Measurements from ENCODE around the gene C15orf61.
A peak's percentile ranks its signal among the peaks of the same experiment; 100 is the strongest.

The C15orf61 gene

DNA sequence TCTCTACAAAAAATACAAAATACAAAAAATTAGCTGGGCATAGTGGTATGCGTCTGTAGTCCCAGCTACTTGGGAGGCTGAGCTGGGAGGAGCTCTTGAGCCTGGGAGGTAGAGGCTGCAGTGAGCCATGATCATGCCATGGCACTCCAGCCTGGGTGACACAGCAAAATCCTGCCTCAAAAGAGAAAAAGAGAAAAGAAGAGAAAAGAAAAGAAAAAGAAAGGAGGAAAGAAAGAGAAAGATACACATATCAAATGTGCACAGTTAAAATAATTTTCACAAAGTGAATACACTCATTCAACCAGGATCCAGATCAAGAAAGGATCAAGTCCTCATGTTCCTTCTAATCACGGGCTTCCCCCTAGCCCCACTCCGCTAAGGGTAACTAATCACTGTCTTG is 5.8 kb upstream of the C15orf61 start:
- no peak for DNase-seq

DNA sequence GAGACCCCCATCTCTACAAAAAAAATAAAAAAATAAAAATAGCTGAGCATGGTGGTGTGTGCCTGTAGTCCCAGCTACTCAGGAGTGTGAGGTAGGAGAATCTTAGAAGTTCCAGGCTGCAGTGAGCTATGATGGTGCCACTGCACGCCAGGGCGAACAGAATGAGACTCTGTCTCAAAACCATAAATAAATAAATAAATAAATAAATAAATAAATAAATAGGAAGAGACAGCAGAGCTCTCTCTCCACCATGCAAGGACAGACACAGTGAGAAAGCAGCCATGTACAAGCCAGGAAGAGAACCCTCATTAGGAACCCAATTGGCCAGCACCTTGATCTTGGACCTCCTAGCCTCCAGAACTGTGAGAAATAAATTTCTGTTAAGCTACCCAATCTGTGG is 5.4 kb upstream of the C15orf61 start:
- no peak for DNase-seq

DNA sequence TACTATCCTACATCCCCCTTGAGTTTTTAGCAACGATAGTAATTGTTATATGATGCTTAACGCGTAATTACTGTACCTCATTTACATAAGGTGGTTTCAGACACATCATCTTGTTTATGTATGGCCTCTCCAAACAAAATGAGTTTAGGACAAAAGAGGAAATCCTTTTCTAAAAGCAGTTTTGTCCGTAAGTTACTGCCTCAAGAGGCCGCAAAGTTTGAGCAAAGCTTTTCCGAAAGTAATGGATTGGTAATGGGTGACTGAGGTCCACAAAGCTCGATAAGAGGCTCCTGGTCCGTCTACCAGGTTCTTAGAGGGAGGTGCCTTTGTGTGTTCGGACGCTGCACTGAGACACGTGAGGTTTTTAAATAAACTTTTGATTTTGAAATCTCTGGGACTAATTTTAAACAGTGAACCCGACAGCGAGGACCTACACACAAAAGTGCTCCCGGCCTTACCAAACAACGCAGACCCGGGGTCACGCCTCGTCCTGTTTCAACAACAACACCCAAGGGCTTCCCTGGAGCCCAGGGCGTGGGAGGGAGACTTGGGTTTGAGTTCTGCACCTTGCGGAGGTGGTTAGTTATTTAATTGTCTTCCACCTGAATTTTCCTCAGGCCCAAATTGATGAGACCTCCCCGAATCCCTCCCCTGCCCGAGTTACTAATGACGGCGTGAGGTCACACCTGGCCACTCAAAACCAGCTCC is 456 bp upstream of the C15orf61 start:
- DNase-seq = no peak

DNA sequence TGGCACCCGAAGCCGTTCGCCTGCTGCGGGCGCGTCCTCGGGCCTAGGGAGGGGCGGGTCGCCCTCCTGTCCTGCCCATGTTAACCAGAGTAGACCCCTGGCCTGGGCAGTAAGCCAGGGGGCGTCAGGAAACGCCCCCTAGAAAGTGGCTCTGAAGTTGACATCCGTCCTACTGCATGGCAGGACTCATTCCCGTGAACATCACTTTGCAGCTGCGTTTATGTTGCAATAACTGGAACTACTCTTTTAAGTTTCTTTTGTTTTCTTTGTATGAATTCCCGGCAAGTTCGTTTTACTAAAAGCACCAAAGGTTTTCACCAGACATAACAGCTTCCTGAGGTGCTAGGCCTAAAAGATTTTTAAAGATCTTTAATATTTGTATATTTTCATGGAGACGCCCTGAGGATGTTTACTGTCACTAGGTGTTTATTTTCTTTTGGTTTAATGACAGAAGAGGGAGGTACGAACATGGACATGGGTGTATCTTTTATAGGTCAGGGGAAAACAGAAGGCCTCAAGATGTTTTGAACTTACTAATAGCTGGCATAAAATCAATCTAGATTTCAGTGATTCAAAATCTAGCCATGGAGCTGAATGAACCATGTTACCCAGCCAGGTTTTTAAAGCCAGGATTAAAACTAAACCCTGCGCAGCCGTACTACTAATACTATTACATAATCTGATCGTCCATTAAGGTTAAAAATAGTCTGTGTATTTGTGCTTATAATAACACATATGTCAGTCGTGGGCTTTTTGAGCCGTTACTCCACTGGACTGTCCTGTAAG is 1.0 kb downstream of the C15orf61 start:
- DNase-seq = no peak

DNA sequence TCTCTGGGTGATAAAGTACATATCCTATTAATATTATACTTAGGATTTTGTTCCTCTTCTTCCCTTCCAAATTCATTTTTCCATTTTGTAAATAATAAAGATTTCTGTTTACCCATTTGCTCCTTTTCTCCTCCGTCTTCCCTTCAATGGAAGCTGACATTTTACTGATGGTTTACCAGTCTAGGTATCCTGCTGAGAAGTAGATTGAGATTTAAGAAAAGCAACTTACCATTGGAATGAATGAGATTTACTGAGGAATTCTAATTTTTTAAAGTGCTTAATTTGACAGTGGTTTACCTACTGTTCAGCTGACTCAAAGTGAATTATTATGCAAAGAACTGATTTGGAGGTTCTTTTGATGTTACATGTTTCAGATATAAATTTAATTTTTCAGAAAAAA is 2.4 kb downstream of the C15orf61 start:
- DNase-seq = no peak

DNA sequence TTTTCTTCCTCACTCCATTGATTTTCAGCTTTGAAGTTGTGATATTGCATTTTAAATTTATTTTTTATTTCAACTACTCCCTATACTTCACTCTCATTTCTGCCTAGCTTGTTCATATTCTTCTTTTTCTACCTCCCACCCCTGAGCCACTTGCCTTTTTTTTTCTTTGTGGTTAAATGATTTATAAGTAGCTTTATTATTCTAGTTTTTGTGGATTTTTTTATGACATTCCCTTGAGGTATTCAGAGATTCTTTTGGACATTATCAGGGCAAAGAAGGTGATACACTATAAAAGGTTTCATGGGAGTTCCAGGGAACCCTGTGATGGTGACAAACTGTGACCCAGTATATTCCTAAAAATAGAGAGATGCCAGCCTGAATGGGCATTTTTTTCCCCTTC is 3.3 kb downstream of the C15orf61 start:
- DNase-seq = no peak

DNA sequence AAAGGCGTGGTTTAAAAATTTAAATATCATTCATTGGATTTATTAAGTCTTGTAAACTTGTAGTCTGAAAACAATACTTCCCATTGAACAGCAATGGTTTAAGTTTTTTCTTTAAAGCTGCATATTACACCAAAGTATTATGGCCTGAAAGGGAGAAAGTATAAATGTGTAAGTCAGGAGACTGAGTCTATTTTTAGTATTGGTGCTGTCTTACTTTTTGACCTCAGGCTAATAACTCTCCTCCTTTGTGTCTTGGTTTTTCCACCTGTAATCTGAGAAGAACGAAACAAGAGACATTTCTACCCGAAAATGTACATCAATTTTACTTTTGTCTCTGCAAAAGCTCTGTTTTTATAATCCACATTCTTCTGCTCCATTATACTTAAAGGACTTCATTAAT is 7.6 kb downstream of the C15orf61 start:
- DNase-seq = no peak

DNA sequence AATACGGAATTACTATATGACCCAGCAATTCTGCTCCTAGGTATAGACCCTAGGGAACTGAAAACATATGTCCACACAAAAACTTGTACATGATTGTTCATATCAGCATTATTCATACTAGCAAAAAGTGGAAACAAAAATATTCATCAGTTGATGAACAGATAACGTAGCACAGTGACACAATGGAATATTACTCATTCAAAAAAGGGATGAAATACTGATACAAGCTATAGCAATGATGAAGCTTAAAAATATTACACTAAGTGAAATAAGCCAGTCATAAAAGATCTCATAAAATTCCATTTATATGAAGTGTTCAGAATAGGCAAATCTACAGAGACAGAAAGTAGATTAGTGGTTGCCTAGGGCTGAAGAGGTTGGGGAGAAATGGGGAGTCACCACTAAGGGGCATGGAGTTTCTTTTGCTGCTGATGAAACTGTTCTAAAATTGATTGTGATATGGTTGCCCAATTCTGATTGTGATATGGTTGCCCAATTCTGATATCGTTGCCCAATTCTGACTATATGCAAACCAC is 10.5 kb downstream of the C15orf61 start:
- no peak for DNase-seq

DNA sequence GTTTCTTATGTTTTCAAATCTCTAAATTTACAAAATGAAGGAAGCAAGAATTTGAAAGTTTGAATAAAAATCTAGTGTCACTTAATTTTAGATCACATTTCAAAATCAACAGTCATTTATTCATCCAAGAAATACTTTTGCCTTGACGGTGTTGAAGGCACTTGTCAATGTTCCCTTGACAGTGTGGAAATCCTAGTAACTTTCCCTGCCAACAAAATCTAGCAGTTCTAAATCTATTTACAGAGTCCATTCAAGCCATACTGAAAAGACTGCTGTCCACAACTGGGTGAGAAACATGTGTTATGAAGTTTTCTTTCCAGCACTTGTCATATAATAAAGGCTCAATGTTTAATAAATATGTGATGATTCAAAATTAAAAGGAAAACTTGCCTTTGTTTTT is 12.9 kb downstream of the C15orf61 start:
- no peak for DNase-seq

DNA sequence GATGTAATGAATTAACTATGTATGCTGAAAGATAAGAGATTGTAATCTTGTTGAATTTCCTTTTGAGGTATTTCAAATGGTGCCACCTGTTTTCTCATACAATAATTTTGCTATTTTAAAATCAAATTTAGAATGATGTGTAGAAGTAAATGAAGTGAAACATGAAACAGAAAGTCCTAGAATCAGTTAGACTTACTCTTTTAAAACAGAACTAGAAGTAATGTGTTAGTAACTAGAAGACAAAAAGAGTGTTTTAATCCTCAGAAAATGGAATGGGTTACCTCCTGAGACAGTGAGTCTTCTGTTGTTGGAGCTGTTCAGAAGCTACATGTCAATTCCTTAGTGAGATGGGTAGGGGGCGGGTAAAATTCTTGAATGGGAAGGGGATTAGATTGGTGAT is 13.4 kb downstream of the C15orf61 start:
- DNase-seq = no peak

DNA sequence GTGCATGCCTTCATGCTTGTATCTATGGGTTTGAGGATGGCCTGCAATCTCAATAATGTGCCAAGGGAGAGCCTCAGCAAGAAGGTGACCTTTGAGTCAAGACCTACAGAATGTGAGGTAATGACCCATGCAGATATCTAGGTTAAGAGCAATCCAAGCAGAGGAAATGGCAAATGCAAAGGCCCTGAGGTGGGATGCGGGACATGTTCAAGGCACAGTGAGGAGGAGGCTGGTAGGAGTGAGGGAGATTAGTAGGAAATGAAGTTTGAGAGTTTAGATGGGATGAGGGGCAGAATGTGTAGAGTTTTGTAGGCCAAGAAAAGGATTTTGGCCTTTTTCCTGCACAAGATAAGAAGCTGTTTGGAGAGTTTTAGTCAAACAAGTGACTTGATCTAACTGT is 16.8 kb downstream of the C15orf61 start:
- no peak for DNase-seq

DNA sequence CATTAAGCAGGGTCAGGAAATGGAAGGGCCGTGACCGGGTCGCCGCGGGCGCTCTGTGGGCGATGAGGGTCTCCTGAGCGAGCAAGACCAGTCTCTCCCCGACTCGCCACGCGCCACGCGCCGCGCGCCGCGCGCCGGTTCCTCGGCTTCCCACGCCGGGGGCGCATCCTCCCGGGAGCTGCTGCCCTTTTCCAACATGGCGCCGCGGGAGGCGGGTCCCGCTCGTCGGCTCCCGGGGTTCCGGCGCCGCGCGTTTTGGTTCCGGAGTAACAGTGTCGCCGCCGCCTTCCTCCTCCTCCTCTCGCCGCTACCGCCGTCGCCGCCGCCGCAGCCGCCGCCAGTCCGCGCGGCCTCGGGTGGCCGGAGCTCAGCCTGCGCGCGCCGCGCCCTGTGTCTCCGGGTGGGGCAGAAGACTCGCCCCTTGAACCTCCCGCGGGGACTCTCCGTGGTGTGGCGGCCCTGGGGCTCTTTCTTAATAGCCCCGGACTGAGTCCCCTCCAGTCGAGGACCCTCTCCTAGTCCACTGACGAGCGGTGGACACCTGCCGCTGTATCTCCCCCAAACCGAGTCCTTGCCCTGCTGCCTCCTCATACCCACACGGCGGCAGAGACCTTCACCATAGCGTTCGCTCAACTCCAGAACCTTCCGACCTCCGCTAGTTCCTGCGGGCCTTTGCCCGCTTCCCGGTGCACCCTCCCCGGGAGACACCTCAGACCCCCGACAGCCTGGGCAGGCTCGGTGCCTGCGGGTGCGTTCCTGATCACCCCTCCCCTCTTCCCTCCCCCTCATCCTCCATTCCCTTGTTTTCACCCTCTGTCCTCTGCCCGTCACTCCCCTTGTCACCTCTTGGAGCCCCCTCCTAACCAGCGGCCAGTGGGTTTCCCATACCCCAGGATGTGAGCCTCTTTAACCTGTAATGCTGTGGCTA is 21.8 kb downstream of the C15orf61 start, which contains the start of gene MAP2K5:
TSS of gene MAP2K5 (plus strand) at position 284 of the 928 bp plus-strand sequence. CDS start at position 917, 633 bp downstream.
- DNase-seq = peak; percentile 88

DNA sequence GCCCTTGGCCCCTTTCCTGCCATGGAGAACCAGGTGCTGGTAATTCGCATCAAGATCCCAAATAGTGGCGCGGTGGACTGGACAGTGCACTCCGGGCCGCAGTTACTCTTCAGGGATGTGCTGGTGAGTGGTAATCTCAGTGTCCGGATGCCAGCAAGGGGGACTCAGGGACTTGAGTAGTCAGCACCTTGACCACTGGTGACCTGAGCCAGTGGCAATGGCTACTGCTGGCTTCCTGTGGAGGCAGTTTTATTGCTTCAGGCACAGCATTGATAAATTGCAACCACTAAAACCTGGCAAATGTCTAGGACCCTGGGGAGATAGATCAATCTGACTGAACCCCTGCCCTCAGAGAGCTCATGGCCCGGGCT is 22.4 kb downstream of the C15orf61 start:
- peak; percentile 26 for DNase-seq

DNA sequence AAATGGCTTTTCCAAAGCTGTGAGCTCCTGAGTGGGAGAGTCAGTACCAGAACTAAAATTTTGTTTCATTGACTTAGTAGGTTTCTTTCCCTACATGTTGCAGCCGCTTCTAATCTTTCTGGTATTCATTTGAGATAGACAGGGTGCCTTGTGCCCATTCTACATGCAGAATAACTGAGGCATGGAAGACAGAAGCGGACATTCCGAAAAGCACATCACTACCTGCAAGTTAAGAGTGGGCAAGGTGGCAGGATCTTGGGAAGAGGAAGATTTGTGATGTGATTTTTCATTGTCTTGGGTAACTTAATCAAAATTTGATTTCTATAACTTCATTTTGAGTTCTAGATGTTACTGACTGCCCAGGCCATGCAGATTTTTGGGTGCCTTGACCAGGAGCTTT is 23.5 kb downstream of the C15orf61 start:
- DNase-seq = no peak

DNA sequence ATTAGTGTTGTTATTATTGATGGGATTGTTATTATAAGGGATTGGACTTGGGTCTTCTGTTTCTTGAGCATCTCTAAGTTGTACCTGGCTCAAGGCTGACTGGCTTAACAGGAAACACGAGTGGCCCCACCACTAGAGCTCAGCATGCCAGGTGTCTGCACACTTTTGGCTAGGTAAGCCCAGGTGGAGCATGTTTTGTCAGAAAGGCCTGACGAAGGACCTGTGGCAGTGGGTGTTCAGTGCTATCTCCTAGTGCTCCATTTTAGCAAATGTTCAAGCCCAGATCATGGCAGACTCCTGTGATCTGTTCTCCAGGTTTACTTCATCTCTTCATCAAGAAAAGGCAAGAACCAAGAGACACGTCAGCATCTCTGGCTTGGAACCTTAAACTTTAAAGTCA is 24.9 kb downstream of the C15orf61 start:
- no peak for DNase-seq

DNA sequence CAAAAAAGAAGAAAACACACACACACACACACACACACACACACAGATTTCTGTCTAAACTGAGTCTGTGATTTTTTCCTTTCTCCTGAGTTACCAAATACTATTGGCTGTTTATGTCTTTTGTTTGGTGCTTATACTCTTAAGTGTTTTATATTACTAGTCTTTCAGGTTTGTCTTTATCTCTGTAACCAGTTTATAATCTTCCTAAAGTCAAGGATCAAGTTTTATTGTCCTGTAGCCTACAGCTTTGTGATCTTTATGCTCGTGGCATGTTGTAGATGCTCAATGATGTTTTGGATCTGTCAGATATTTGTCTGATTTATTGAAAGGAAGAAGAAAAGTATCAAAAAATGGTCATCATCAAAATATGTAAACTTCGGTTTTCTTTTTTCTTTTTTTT is 26.1 kb downstream of the C15orf61 start:
- no peak for DNase-seq

DNA sequence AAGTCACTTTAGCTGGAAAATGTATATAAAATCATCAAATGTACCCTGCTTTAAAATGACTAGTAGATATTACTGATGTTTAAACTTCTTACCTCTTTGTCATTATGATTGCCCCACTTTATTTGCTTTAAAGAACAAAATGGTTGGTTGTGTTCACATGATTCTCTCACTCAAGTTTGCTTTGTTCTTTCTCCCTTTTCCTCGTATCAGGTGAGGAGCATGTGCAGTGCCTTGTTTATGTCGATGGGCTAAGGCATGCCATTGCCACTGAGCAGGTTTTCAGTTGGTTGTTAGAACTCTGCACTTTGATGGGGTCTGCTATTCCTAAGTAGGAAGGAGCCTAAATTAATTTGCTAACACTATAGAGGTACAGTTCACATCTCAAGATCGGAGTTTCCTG is 26.9 kb downstream of the C15orf61 start:
- no peak for DNase-seq

DNA sequence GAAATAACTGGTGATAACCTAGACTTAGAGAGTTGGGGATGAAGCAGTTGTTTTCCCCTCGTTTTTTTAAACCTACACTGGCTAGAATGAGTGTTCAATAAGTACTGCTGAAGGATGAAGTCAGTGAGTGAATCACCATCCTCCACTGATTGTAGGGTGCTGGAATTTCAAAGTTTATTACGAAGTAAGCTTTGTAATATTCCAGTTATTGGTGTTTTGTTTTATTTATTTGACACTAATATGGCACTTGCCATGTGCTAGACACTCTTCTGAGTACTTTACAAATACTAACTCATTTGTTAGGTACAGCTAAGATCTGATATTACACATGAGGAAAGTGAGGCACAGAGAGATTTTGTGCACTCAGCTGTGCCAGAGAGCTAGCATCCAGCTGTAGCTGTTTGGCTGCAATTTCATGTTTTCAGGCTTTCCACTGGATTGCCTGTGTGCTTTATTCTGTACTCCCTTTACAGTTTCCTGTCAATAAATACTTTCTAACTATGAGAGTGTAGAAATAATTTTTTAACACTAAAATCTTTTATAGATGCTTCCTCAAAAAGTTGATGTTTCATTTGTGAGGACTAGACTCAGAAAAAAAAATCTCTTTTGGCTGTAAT is 27.4 kb downstream of the C15orf61 start:
- peak; percentile 30 for DNase-seq

DNA sequence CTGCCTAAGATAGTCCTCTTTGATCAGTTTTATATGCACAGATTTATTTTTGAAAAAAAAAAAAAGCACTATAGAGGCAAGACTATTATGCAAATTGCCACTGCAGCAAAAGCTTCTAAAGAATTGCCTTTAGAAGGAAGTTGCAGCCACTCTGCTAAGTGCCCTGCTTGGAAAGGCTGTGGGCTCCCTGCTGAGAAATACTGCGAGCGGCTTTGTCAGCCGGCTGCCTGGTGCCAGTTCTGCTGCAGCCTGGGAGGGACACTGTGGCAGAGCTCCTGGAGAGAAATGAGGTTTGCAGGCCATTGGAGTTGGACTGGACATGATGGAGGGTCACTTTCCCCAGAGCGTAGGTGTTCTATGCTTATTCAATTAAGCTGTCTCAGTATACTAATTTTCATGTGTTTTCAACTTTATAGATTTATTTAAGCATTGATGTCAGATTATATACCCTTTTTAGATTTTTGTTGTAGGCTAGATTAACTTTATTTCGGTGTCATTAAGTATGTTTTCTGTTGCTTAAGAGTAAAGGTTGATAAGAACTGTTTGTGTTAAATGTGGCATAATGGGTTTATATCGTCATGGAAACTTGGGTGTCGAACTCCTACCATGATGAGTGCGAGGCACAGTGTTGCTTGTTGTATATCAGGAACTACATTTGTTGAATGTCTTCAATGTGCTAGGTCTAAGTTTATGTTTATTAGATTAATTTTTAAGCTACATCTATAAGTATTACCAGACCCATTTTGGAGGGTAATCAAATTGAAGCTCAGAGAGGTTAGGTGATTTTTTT is 28.1 kb downstream of the C15orf61 start:
- DNase-seq = peak; percentile 51

DNA sequence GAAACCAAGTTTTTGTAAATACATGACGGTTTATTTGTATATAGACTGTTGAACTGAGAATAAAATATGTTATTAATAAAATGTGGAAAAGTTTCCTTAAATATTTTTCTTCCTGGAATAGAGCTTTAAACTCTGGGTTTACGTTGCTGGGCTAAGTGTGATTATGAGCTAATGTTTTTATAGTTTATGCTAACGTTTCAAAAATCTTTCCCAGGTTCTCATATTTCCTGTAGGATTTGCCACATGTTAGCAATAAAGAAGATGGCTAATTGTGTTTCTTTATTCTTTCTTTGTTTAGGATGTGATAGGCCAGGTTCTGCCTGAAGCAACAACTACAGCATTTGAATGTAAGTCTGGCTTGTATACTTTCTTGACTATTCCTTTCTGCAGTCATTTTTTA is 28.8 kb downstream of the C15orf61 start:
- DNase-seq = no peak

DNA sequence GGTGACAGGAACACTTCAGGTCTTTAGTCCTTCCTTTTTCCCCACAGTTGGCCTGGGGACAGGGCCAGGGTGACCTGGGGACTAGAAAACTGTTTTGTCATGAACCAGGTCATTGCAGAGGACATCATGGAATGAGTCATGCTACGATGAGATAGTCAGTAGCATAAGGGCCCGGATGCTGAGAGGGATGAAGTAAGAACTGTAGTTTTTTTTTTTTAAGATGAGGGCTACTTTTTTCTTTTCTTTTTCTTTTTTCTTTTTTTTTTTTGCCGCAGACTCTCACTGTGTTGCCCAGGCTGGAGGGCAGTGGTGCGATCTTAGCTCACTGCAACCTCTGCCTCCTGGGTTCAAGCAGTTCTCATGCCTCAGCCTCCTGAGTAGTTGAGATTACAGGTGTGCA is 29.6 kb downstream of the C15orf61 start:
- no peak for DNase-seq

DNA sequence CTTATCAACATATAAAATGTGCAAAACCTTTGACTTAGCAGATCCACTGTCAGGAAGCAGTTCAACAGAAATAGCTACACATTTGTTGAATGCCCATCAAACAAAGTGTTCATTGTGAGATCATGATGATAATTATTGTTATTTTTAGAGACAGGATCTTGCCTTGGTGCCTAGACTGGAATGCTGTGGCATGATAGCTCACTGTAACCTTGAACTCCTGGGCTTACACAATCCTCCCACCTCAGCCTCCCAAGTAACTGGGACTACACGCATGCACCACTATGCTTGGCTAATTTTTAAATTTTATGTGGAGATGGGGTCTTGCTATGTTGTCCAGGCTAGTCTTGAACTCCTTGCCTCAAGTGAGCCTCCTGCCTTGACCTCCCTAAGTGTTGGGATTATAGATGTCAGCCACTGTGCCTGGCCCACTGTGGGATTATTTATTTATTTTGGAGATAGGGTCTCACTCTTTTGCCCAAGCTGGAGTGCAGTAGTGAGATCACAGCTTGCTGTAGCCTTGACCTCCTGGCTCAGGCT is 30.3 kb downstream of the C15orf61 start:
- DNase-seq = no peak
